Neural cell (in vitro differentiated cells): ENCODE measurements around the gene LDLRAD3. TPM values are rescaled to one million over a fixed set of nuclear protein-coding genes. Genes with fewer than 3 reads are reported as not detected.

Experiments used
- H2AFZ ChIP-seq: fragments of 200-600, 300-800 bp; sonication (generic), shearing (Covaris generic); 2 replicates; pipeline ENCODE4 v1.6.0; 2014; ENCODE audit warnings: low read depth, mild to moderate bottlenecking, antibody characterized with exemption, low read length, moderate library complexity
- H3F3A ChIP-seq: fragments of 200-600 bp; shearing (Covaris generic); 2 replicates; pipeline ENCODE4 v1.6.1; 2016; ENCODE audit warnings: mild to moderate bottlenecking, moderate library complexity, mixed read lengths, antibody characterized with exemption, low read length; ENCODE audit not compliant: insufficient read depth, poor library complexity, severe bottlenecking
- H3K27ac ChIP-seq: fragments of 200-600, 300-800 bp; sonication (generic), shearing (Covaris generic); 2 replicates; pipeline ENCODE4 v1.5.1; 2014; ENCODE audit warnings: mild to moderate bottlenecking, low read length, moderate library complexity
- H3K27me3 ChIP-seq: fragments of 300-800, 200-600 bp; sonication (generic), shearing (Covaris generic); 2 replicates; pipeline ENCODE4 v1.6.0; 2014; ENCODE audit warnings: mild to moderate bottlenecking, low read depth, low read length, moderate library complexity; ENCODE audit not compliant: insufficient read depth
- H3K36me3 ChIP-seq: fragments of 300-800, 200-600 bp; sonication (generic), shearing (Covaris generic); 2 replicates; pipeline ENCODE4 v1.5.1; 2014; ENCODE audit warnings: mild to moderate bottlenecking, antibody characterized with exemption, low read length, moderate library complexity; ENCODE audit not compliant: insufficient read depth
- H3K4me2 ChIP-seq: fragments of 300-800, 200-600 bp; sonication (generic), shearing (Covaris generic); 2 replicates; pipeline ENCODE4 v1.6.0; 2014; ENCODE audit warnings: mild to moderate bottlenecking, low read length
- H3K4me3 ChIP-seq: fragments of 300-800, 200-600 bp; sonication (generic), shearing (Covaris generic); 2 replicates; pipeline ENCODE4 v1.5.1; 2014; ENCODE audit warnings: mild to moderate bottlenecking, low read length, moderate library complexity
- H3K79me2 ChIP-seq: fragments of 200-600 bp; shearing (Covaris generic); replicated peaks from 2 replicates; pipeline ENCODE4 v1.6.0; 2014; ENCODE audit warnings: mild to moderate bottlenecking, low read length, moderate library complexity; ENCODE audit not compliant: insufficient read depth
- H3K9ac ChIP-seq: fragments of 300-800, 200-600 bp; sonication (generic), shearing (Covaris generic); 2 replicates; pipeline ENCODE4 v1.6.1; 2016; ENCODE audit warnings: mild to moderate bottlenecking, low read length, mixed read lengths
- H3K9me2 ChIP-seq: fragments of 200-600 bp; shearing (Covaris generic); 2 replicates; pipeline ENCODE4 v1.6.1; 2016; ENCODE audit warnings: mild to moderate bottlenecking, low read length, mixed read lengths; ENCODE audit not compliant: insufficient read depth
- H3K9me3 ChIP-seq: fragments of 200-600, 300-800 bp; sonication (generic), shearing (Covaris generic); 2 replicates; pipeline ENCODE4 v1.6.1; 2016; ENCODE audit warnings: mild to moderate bottlenecking, mixed run types, low read length, moderate library complexity, mixed read lengths
- H4K20me1 ChIP-seq: fragments of 200-600 bp; shearing (Covaris generic); 2 replicates; pipeline ENCODE4 v1.6.1; 2016; ENCODE audit warnings: mild to moderate bottlenecking, mixed run types; ENCODE audit not compliant: insufficient read depth
- EP300 ChIP-seq: fragments of 450-650 bp; conservative IDR thresholded peaks from 2 replicates; pipeline ENCODE4 v1.6.1; 2014; ENCODE audit warnings: antibody characterized with exemption, mild to moderate bottlenecking, moderate library complexity; ENCODE audit not compliant: poor library complexity, severe bottlenecking
- EZH2 ChIP-seq: fragments of 200-600, 300-800 bp; shearing (Covaris generic), sonication (generic); IDR thresholded peaks from 2 replicates; pipeline ENCODE4 v1.6.1; 2014; ENCODE audit warnings: antibody characterized with exemption, low read length, borderline replicate concordance, mild to moderate bottlenecking; ENCODE audit not compliant: insufficient read depth, poor library complexity, severe bottlenecking
- MXI1 ChIP-seq: fragments of 450-650 bp; conservative IDR thresholded peaks from 2 replicates; pipeline ENCODE4 v1.6.1; 2014; ENCODE audit warnings: antibody characterized with exemption, mild to moderate bottlenecking; ENCODE audit not compliant: poor library complexity, severe bottlenecking
- POLR2AphosphoS5 ChIP-seq: IDR thresholded peaks from 2 replicates; pipeline ENCODE4 v1.6.1; 2012
- RAD21 ChIP-seq: fragments of 450-650 bp; conservative IDR thresholded peaks from 2 replicates; pipeline ENCODE4 v1.6.1; 2014; ENCODE audit warnings: antibody characterized with exemption, mild to moderate bottlenecking, moderate library complexity
- REST ChIP-seq: IDR thresholded peaks from 2 replicates; pipeline ENCODE4 v1.6.1; 2012; ENCODE audit warnings: borderline replicate concordance
- SMC3 ChIP-seq: fragments of 450-650 bp; conservative IDR thresholded peaks from 2 replicates; pipeline ENCODE4 v1.6.1; 2014; ENCODE audit warnings: antibody characterized with exemption, mild to moderate bottlenecking, moderate library complexity; ENCODE audit not compliant: poor library complexity
- TAF1 ChIP-seq: IDR thresholded peaks from 2 replicates; pipeline ENCODE4 v1.6.1; 2012; ENCODE audit warnings: low read depth
- polyA plus RNA-seq: library from polyadenylated mRNA; depleted of rRNA; stranded (reverse); fragments of >200 nt; gene quantifications from 2 replicates; pipeline ENCODE4 v1.2.3, GENCODE V29; 2014
- TF ChIP-seq, protein P1 (sequence below): fragments of 450-650 bp; IDR thresholded peaks from 2 replicates; pipeline ENCODE4 v1.5.1; 2014; ENCODE audit warnings: antibody characterized with exemption, mild to moderate bottlenecking, moderate library complexity; ENCODE audit not compliant: poor library complexity, severe bottlenecking

The LDLRAD3 gene
- polyA plus RNA-seq, 1 donor from 2014 or later: 3.5 TPM

GRCh38 chr11:36274414-36274813 is 330.6 kb downstream of the LDLRAD3 start:
- TF ChIP-seq, protein P1, sequence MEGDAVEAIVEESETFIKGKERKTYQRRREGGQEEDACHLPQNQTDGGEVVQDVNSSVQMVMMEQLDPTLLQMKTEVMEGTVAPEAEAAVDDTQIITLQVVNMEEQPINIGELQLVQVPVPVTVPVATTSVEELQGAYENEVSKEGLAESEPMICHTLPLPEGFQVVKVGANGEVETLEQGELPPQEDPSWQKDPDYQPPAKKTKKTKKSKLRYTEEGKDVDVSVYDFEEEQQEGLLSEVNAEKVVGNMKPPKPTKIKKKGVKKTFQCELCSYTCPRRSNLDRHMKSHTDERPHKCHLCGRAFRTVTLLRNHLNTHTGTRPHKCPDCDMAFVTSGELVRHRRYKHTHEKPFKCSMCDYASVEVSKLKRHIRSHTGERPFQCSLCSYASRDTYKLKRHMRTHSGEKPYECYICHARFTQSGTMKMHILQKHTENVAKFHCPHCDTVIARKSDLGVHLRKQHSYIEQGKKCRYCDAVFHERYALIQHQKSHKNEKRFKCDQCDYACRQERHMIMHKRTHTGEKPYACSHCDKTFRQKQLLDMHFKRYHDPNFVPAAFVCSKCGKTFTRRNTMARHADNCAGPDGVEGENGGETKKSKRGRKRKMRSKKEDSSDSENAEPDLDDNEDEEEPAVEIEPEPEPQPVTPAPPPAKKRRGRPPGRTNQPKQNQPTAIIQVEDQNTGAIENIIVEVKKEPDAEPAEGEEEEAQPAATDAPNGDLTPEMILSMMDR: no peak
- no peak for TF ChIP-seq POLR2AphosphoS5
- no peak for TF ChIP-seq MXI1
- TF ChIP-seq TAF1: no peak
- TF ChIP-seq EZH2: no peak
- no peak for TF ChIP-seq SMC3
- TF ChIP-seq EP300: no peak
- no peak for TF ChIP-seq REST
- TF ChIP-seq RAD21: no peak
- Histone ChIP-seq H3K9me3 (no peaks in the 10 kb centered on the region), H3K27ac (no peak overlapping the region), H3K4me3 (no peak overlapping the region), H3K79me2 (no peaks in the 10 kb centered on the region), H3K36me3 (peaks cover 18% of the 10 kb centered on the region), H3K27me3 (no peaks in the 10 kb centered on the region), H3K9ac (no peak overlapping the region), H4K20me1 (no peaks in the 10 kb centered on the region), H3F3A (no peaks in the 10 kb centered on the region), H3K9me2 (no peaks in the 10 kb centered on the region), H3K4me2 (no peak overlapping the region), H2AFZ (no peak overlapping the region)

DNA sequence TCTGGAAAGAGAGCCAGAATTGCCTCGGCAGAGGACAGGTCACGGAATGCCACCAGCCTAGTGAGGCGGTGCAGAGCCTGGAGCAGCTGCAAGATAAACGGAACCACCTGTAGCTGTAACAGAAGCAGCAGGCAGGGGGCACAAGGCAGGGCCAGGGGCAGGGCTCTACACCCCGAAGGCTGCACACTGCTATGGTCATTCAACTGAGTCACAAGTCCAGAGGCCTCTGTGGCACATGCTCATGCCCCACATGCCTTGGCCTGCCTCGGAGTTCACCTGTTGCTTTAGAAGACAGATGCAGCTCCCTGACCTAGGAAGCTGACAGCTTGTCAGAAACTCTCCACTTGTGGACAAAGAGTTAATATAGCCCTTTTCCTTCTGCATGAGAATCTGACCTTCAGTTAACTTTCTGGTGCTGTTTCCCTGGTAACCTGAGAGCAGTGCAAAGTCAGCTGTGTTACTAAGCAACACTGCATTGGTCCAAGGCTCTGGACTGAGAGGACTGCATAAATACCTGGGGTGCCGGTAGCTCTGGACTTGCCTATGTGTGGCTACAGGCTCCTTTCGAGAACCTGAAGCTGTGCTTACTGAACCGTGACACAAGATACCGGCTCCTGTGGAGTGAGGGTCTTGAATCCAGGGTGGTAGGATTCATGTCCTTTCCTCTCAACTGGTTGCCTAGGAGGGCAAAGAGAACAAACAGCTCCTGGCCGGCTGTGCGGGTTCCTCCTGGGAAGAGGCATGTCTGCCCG is 334.8 kb downstream of the LDLRAD3 start:
- H3F3A ChIP-seq: no peaks in the 10 kb centered on the region
- H3K79me2 ChIP-seq: peaks cover 20% of the 10 kb centered on the region
- no peak overlapping the region for H3K4me2 ChIP-seq
- no peaks in the 10 kb centered on the region for H4K20me1 ChIP-seq
- H2AFZ ChIP-seq: no peak overlapping the region
- no peaks in the 10 kb centered on the region for H3K9me3 ChIP-seq
- no peaks in the 10 kb centered on the region for H3K27me3 ChIP-seq
- H3K27ac ChIP-seq: peak overlapping the region; percentile 82
- TF ChIP-seq SMC3 (peak; percentile 37), TAF1 (no peak), POLR2AphosphoS5 (peak; percentile 48), REST (no peak), EP300 (no peak), MXI1 (no peak), EZH2 (no peak), RAD21 (peak; percentile 28)
- TF ChIP-seq, protein P1: no peak
- H3K36me3 ChIP-seq: peaks cover 4% of the 10 kb centered on the region
- peak overlapping the region; percentile 50 for H3K4me3 ChIP-seq
- H3K9ac ChIP-seq: peak overlapping the region; percentile 45
- no peaks in the 10 kb centered on the region for H3K9me2 ChIP-seq
